ENCODE results near the gene GPR68. TPM values are rescaled to one million over a fixed set of nuclear protein-coding genes. Genes with fewer than 3 reads are reported as not detected.

GPR68 gene, protein sequence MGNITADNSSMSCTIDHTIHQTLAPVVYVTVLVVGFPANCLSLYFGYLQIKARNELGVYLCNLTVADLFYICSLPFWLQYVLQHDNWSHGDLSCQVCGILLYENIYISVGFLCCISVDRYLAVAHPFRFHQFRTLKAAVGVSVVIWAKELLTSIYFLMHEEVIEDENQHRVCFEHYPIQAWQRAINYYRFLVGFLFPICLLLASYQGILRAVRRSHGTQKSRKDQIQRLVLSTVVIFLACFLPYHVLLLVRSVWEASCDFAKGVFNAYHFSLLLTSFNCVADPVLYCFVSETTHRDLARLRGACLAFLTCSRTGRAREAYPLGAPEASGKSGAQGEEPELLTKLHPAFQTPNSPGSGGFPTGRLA
- total RNA-seq (2021; ENCODE audit: unreplicated experiment) (0.28 TPM), Bru-seq, nascent RNA (percentile 16 among the genes with signal in this experiment), BruChase-seq, experiment 1, labeled RNA remaining after a 2-hour chase (percentile 20 among the genes with signal in this experiment), BruChase-seq, experiment 2, labeled RNA remaining after a 6-hour chase (percentile 17 among the genes with signal in this experiment)
- polyA plus RNA-seq (2012; ENCODE audit: insufficient read length): 0.38 TPM
- long read RNA-seq, partial matches to known transcripts: 0 of 3 reads
- long read RNA-seq, other reads (novel, unspliced or antisense): 3 of 3 reads

GRCh38 chr14:91244501-91244901, at the start of gene GPR68:
GPR68 (minus strand) TSS chr14:91244704; CDS start chr14:91235050, 9,654 bp downstream.
- DNase-seq (ENCODE audit: low read depth, low spot score) (no peak), ATAC-seq (no peak)
- CTCF ChIA-PET: no interaction called here
- intact Hi-C loops (cut with micrococcal nuclease; ENCODE audit: unreplicated experiment): no loop called here
- in situ Hi-C loops (cut with HindIII; ENCODE audit: low pct_unique_long_range_greater_than_20kb, low sequenced_read_pairs): no loop called here
- TF ChIP-seq SIN3A (IDR thresholded peaks at IDR 0.05; ENCODE audit: borderline replicate concordance, insufficient read depth, low read depth, low read length): no peak
- TF ChIP-seq TCF7L2 (IDR thresholded peaks at IDR 0.05; ENCODE audit: low read depth, low read length): no peak
- TF ChIP-seq, protein P1, sequence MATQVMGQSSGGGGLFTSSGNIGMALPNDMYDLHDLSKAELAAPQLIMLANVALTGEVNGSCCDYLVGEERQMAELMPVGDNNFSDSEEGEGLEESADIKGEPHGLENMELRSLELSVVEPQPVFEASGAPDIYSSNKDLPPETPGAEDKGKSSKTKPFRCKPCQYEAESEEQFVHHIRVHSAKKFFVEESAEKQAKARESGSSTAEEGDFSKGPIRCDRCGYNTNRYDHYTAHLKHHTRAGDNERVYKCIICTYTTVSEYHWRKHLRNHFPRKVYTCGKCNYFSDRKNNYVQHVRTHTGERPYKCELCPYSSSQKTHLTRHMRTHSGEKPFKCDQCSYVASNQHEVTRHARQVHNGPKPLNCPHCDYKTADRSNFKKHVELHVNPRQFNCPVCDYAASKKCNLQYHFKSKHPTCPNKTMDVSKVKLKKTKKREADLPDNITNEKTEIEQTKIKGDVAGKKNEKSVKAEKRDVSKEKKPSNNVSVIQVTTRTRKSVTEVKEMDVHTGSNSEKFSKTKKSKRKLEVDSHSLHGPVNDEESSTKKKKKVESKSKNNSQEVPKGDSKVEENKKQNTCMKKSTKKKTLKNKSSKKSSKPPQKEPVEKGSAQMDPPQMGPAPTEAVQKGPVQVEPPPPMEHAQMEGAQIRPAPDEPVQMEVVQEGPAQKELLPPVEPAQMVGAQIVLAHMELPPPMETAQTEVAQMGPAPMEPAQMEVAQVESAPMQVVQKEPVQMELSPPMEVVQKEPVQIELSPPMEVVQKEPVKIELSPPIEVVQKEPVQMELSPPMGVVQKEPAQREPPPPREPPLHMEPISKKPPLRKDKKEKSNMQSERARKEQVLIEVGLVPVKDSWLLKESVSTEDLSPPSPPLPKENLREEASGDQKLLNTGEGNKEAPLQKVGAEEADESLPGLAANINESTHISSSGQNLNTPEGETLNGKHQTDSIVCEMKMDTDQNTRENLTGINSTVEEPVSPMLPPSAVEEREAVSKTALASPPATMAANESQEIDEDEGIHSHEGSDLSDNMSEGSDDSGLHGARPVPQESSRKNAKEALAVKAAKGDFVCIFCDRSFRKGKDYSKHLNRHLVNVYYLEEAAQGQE (IDR thresholded peaks at IDR 0.05; ENCODE audit: insufficient read depth in 1 of 2, low read depth in 2 of 2, low read length in 1 of 2): no peak
- no peak for TF ChIP-seq CTCF (IDR thresholded peaks at IDR 0.05)
- TF ChIP-seq POLR2AphosphoS5 (IDR thresholded peaks at IDR 0.05; ENCODE audit: low read depth, low read length): no peak
- no TSS peak for BruUV-seq (replicated peaks)
- H3K4me3 ChIP-seq (ENCODE audit: low read depth in 2 of 2, low read length in 2 of 2): no peak within 1 kb of the TSS
- no peaks in the 10 kb centered on the region for H3K4me1 ChIP-seq (ENCODE audit: control insufficient read depth, insufficient read depth, low read length)
- H3K9me3 ChIP-seq (ENCODE audit: control insufficient read depth, insufficient read depth, low read depth, low read length): no peaks in the 10 kb centered on the region
- H3K36me3 ChIP-seq (ENCODE audit: control insufficient read depth, insufficient read depth, low read length): no peaks in the 10 kb centered on the region
- H3K27ac ChIP-seq (ENCODE audit: low read length): no peak within 1 kb of the TSS
- no peaks in the 10 kb centered on the region for H3K27me3 ChIP-seq (ENCODE audit: control insufficient read depth, insufficient read depth, low read length)
- POLR2A ChIA-PET: no interaction called here

DNA sequence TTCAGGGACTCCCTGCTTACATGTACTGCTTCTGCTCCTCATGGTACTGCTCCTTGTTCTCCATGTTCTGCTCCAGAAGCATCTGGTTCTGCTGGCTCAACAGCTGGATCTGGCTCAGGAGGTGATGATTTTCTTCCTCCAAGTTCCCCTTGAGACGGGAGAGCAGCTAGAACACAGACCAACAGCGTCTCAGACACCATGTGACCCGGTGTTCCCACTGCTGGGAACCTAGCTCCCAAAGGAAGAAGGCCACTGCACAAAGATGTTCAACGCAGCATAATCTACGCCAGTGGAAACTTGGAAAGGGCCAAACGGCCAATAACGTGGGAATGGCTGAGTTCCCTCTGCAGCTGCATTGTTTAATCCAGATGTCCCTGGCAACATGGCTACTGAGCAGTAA, 49.6 kb upstream of the GPR68 start:
- in situ Hi-C loops (cut with HindIII; ENCODE audit: low pct_unique_long_range_greater_than_20kb, low sequenced_read_pairs): no loop called here
- BruUV-seq (replicated peaks): no TSS peak
- Histone ChIP-seq H3K9me3 (ENCODE audit: control insufficient read depth, insufficient read depth, low read depth, low read length) (no peaks in the 10 kb centered on the region), H3K27ac (ENCODE audit: low read length) (no peak overlapping the region), H3K36me3 (ENCODE audit: control insufficient read depth, insufficient read depth, low read length) (no peaks in the 10 kb centered on the region), H3K4me3 (ENCODE audit: low read depth in 2 of 2, low read length in 2 of 2) (no peak overlapping the region), H3K27me3 (ENCODE audit: control insufficient read depth, insufficient read depth, low read length) (no peaks in the 10 kb centered on the region), H3K4me1 (ENCODE audit: control insufficient read depth, insufficient read depth, low read length) (no peaks in the 10 kb centered on the region)
- ChIA-PET CTCF (interaction anchor here (0.5 kb wide), 1 partner anchor 121 kb away, joined by 5 read pairs; no protein-coding TSS in a partner anchor), POLR2A (no interaction called here)
- TF ChIP-seq POLR2AphosphoS5 (IDR thresholded peaks at IDR 0.05; ENCODE audit: low read depth, low read length) (no peak), SIN3A (IDR thresholded peaks at IDR 0.05; ENCODE audit: borderline replicate concordance, insufficient read depth, low read depth, low read length) (no peak), CTCF (IDR thresholded peaks at IDR 0.05) (no peak), TCF7L2 (IDR thresholded peaks at IDR 0.05; ENCODE audit: low read depth, low read length) (no peak)
- TF ChIP-seq, protein P1 (IDR thresholded peaks at IDR 0.05; ENCODE audit: insufficient read depth in 1 of 2, low read depth in 2 of 2, low read length in 1 of 2): no peak
- no peak for ATAC-seq
- intact Hi-C loops (cut with micrococcal nuclease; ENCODE audit: unreplicated experiment): no loop called here
- no peak for DNase-seq (ENCODE audit: low read depth, low spot score)

Data from Panc1 (cell line).